Astrocyte of the spinal cord (primary cell): ENCODE measurements around the gene CTCF.
A peak's percentile ranks its signal among the peaks of the same experiment; 100 is the strongest.

ENCODE experiments used
- DNase-seq: peaks from one replicate; pipeline ENCODE4 v3.0.0; 2011; ENCODE audit warnings: low read depth, low spot score
- H3K4me3 ChIP-seq: 2 replicates; pipeline ENCODE4 v1.5.1; 2011; ENCODE audit warnings: low read depth, mild to moderate bottlenecking, low read length, moderate library complexity
- in situ Hi-C: cut with HindIII; loops from 2 replicates; pipeline ENCODE4 v1.10.0; 2017; ENCODE audit warnings: low sequenced_read_pairs
- TF ChIP-seq, protein P1 (sequence below): IDR thresholded peaks from 2 replicates; pipeline ENCODE4 v1.5.1; 2012; ENCODE audit warnings: low read depth, mild to moderate bottlenecking, low read length, inconsistent platforms

CTCF gene

DNA sequence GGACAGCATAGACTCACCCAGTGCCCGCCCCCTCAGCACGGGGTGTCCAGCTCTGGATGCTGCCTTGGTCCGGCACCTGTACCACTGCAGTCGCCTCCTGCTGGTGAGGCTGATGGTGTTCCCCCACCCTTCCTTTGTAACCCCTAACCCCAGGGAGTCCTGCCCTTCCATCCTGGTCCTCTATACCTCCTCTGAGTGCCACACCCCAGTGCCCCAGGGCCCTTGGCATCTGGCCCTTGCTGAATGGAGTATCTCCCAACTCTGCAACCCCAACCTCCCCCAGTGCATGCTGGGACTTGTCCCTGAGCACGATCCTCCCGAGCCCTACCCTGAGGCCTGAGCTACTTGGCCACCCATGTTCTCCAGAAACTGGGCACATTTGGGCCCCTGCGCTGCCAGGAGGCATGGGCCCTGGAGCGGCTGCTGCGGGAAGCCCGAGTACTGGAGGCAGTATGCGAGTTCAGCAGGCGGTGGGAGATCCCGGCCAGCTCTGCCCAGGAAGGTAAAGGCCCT, 17.9 kb upstream of the CTCF start:
- in situ Hi-C loops, result no loop called here
- TF ChIP-seq, protein P1, sequence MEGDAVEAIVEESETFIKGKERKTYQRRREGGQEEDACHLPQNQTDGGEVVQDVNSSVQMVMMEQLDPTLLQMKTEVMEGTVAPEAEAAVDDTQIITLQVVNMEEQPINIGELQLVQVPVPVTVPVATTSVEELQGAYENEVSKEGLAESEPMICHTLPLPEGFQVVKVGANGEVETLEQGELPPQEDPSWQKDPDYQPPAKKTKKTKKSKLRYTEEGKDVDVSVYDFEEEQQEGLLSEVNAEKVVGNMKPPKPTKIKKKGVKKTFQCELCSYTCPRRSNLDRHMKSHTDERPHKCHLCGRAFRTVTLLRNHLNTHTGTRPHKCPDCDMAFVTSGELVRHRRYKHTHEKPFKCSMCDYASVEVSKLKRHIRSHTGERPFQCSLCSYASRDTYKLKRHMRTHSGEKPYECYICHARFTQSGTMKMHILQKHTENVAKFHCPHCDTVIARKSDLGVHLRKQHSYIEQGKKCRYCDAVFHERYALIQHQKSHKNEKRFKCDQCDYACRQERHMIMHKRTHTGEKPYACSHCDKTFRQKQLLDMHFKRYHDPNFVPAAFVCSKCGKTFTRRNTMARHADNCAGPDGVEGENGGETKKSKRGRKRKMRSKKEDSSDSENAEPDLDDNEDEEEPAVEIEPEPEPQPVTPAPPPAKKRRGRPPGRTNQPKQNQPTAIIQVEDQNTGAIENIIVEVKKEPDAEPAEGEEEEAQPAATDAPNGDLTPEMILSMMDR, result peak; percentile 1

DNA sequence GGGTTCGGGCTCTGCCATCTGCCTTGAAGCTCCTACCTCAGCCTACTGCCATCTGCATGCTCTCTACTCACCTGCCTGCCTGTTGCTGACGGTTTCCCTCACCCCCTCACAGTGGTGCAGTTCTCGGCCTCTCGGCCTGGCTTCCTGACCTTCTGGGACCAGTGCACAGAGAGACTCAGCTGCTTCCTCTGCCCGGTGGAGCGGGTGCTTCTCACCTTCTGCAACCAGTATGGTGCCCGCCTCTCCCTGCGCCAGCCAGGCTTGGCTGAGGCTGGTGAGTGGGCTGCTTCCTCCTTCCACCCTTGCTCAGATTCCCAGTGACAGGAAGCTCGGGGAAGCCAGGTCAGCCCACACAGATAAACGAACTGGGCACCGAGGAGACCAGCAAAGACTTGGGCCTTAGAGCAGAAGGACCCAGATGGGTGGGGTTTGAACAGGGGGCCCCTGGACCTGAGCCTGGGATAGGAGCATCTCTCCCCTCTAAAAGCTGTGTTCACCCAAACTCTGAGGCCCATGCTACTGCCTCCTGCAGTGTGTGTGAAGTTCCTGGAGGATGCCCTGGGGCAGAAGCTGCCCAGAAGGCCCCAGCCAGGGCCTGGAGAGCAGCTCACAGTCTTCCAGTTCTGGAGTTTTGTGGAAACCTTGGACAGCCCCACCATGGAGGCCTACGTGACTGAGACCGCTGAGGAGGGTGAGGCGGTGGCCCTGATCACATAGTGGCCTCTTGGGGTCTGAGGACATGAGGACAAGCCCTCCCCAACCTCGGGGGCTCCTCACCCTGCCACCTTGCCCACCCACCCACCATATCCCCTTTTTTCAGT, 17.3 kb upstream of the CTCF start:
- in situ Hi-C loops, result no loop called here
- H3K4me3 ChIP-seq, result no peak overlapping the region
- TF ChIP-seq, protein P1, result no peak
- no peak for DNase-seq

More for the DNA sequence above, 17.9 kb upstream of the CTCF start:
- H3K4me3 ChIP-seq, result no peak overlapping the region
- no peak for DNase-seq

DNA sequence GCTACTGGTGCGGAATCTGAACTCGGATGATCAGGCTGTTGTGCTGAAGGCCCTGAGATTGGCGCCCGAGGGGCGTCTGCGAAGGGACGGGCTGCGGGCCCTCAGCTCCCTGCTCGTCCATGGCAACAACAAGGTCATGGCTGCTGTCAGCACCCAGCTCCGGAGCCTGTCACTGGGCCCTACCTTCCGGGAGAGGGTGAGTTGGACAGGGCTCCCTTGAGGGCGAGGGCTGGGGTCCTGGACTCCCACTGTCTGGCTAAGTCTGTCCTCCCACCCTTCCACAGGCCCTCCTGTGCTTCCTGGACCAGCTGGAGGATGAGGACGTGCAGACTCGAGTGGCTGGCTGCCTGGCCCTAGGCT, 16.7 kb upstream of the CTCF start:
- TF ChIP-seq, protein P1, result no peak
- no peak overlapping the region for H3K4me3 ChIP-seq
- in situ Hi-C loops, result no loop called here
- DNase-seq, result no peak

DNA sequence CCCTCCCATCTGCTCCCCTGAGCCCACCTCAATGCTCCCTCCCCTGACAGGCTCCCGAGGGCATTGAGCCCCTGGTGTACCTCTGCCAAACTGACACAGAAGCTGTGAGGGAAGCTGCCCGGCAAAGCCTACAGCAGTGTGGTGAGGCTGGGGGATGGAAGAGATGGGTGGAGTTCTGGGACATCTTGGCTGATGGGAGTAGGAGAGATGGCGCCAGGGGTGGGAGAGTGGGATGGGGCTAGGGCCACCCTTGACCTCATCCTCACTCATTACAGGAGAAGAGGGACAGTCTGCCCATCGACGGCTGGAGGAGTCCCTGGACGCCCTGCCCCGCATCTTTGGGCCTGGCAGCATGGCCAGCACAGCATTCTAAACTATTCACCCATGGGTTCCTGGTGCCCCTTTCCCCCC, 16.2 kb upstream of the CTCF start:
- DNase-seq, result no peak
- H3K4me3 ChIP-seq, result no peak overlapping the region
- TF ChIP-seq, protein P1, result no peak
- in situ Hi-C loops, result no loop called here

DNA sequence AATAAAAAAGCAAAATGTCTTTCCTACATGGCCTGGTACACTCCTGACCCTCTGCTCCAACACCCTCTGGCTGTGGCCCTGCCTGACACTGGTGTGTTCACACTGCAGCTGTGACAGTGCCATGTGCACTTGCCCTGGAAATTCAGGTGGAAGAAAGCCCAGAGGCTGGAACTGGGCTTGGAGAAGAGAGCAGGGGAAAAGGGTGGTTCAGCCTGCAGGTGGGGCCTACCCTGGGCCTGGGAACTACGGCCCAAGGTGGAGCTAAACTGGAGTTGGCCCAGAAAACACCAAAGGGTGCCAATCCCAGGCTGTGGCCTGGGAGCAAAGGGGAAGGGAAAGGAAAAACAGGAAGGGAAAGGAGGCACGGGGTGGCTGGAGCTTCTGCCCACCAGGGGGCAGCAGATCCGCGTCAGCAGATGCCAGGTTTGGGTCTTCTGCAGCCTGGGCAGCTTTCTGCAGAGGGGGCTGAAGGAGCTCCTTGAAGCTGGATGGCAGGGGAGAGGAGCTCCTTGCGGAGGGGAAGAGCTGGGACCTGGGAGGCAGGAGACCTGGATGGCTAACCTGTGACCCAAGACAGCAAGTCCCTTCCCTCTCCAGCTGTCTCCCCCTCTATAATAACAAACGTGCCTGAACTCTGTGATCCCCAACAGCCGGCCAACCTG, 15.4 kb upstream of the CTCF start:
- in situ Hi-C loops, result no loop called here
- TF ChIP-seq, protein P1, result peak; percentile 97
- no peak overlapping the region for H3K4me3 ChIP-seq
- peak; percentile 52 for DNase-seq

DNA sequence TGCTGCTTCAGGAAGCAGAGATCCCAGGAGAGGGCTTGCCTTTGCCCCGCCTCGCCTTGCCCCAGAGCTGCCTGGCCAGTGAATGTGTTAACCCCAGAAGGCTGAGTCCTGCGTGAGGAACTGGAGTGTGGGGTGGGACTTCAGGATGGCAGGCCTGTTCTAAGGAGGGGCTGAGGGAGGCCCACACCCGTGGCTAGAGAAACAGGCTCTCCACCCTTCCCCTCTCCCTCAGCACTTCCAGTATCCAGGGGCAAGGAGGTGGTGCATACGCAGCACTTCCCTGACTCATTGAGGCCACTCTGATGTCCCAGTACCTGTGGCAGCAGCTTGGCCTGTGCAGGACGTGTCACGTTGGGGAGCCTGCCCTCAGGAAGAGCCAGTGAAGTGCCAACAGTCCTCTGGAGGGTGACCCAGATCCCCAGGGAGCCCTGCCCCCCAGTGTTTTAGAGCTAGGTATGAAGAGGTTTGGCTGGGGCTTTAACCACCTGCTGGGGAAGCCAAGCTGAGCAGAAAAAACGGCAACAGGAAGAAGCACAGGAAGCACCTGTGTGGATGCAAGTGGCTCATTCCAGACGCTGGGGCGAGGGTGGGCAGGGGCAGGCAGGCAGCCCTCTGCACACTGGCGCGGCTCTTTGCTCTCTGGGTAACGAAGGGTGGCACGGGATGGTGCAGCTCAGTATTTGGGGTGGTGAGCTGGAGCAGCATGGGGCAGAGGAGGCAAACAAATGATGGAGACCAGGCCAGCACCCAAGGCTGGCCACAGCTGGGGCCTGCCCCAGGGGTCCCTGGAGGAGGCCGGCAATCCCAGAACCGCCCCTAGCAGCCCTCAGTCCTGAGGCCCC, 14.7 kb upstream of the CTCF start:
- no peak for DNase-seq
- in situ Hi-C loops, result no loop called here
- TF ChIP-seq, protein P1, result no peak
- no peak overlapping the region for H3K4me3 ChIP-seq
